Subcutaneous adipose tissue (tissue), 4 donors: ENCODE results near the gene EXOSC9. TPM values are rescaled to one million over a fixed set of nuclear protein-coding genes. Genes with fewer than 3 reads are reported as not detected.

Experiments used
- CTCF ChIP-seq: fragments of 450-650 bp; IDR thresholded peaks from one replicate; pipeline ENCODE4 v1.5.1; 2016; ENCODE audit warnings: low read depth, mild to moderate bottlenecking, control low read depth, antibody characterized with exemption, moderate library complexity
- total RNA-seq, 4 donors: library from RNA; depleted of rRNA; stranded (reverse); fragments of >200 nt; gene quantifications; one replicate each; pipeline ENCODE4 v1.1.0, GENCODE V29; 2016

The EXOSC9 gene
- 10 to 100 TPM; 21.2 to 34.1 (median 28.3) TPM for total RNA-seq

GRCh38 chr4:121800961-121801714 lies at the start of gene EXOSC9:
Gene EXOSC9 (plus strand): TSS chr4:121801323. CDS start chr4:121801425, 102 bp downstream.
- TF ChIP-seq CTCF: no peak

GRCh38 chr4:121758925-121759568 lies 42.1 kb upstream of the EXOSC9 start:
- no peak for TF ChIP-seq CTCF

GRCh38 chr4:121760205-121760604 lies 40.9 kb upstream of the EXOSC9 start:
- TF ChIP-seq CTCF: no peak

GRCh38 chr4:121764303-121764701 lies 36.8 kb upstream of the EXOSC9 start:
- no peak for TF ChIP-seq CTCF

- TF ChIP-seq CTCF: no peak
These were observed 36.3 kb upstream of the EXOSC9 start, which contains the start of gene SMIM43 for GRCh38 chr4:121764702-121765367. Gene SMIM43 (minus strand): TSS chr4:121765164. CDS start chr4:121765105, 59 bp downstream.

- no peak for TF ChIP-seq CTCF
These were observed 35.8 kb upstream of the EXOSC9 start for GRCh38 chr4:121765368-121765705.

- TF ChIP-seq CTCF: no peak
These were observed 35.1 kb upstream of the EXOSC9 start for GRCh38 chr4:121765971-121766538.
